Fibroblast of mammary gland (primary cell): Measurements from ENCODE around the gene KDM7A.
A peak's percentile ranks its signal among the peaks of the same experiment; 100 is the strongest.
"Not testable (repeated sequence)": the region's sequence is repeated elsewhere in the genome, so short reads cannot be mapped to it uniquely, and the experiment has no call there.

Experiments
- DNase-seq: peaks from one replicate; pipeline ENCODE4 v3.0.0-alpha.2; 2010; ENCODE audit warnings: low read depth
- H3K4me3 ChIP-seq: 2 replicates; pipeline ENCODE4 v1.5.1; 2011; ENCODE audit warnings: low read depth, mild to moderate bottlenecking, low read length, moderate library complexity; ENCODE audit not compliant: control insufficient read depth
- TF ChIP-seq, protein P1 (sequence below): conservative IDR thresholded peaks from 2 replicates; pipeline ENCODE4 v1.5.1; 2011; ENCODE audit warnings: low read depth, low read length, inconsistent platforms; ENCODE audit not compliant: control insufficient read depth, insufficient read depth

KDM7A gene

GRCh38 chr7:140175221-140176121 lies 1.3 kb downstream of the KDM7A start:
- TF ChIP-seq, protein P1, sequence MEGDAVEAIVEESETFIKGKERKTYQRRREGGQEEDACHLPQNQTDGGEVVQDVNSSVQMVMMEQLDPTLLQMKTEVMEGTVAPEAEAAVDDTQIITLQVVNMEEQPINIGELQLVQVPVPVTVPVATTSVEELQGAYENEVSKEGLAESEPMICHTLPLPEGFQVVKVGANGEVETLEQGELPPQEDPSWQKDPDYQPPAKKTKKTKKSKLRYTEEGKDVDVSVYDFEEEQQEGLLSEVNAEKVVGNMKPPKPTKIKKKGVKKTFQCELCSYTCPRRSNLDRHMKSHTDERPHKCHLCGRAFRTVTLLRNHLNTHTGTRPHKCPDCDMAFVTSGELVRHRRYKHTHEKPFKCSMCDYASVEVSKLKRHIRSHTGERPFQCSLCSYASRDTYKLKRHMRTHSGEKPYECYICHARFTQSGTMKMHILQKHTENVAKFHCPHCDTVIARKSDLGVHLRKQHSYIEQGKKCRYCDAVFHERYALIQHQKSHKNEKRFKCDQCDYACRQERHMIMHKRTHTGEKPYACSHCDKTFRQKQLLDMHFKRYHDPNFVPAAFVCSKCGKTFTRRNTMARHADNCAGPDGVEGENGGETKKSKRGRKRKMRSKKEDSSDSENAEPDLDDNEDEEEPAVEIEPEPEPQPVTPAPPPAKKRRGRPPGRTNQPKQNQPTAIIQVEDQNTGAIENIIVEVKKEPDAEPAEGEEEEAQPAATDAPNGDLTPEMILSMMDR, result peak; percentile 98
- DNase-seq, result peak; percentile 94
- peak overlapping the region; percentile 57 for H3K4me3 ChIP-seq

DNA sequence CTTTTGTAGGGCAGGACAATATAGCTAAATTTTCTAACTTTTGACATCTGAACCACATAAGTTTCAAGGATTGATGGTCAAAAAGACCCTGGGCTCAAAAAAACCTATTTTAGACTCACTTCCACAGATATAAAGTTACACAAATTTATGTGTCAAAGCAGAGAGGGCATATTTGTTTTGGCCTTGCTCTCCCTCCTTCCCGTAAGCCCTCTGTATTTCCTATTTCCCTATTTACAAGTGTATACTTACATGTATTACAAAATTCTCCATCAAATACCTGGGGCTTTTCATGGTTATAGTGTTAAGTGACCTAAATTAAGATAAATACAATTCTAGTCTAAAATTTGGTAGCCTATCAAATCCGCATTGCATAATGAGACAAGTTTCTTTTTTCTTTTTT lies 2.6 kb downstream of the KDM7A start:
- no peak for DNase-seq
- TF ChIP-seq, protein P1, result no peak
- H3K4me3 ChIP-seq, result no peak overlapping the region

GRCh38 chr7:140170375-140170774 lies 6.4 kb downstream of the KDM7A start:
- DNase-seq, result no peak
- TF ChIP-seq, protein P1, result no peak
- no peak overlapping the region for H3K4me3 ChIP-seq

GRCh38 chr7:140168816-140169215 lies 8.0 kb downstream of the KDM7A start:
- TF ChIP-seq, protein P1, result no peak
- no peak for DNase-seq
- H3K4me3 ChIP-seq, result no peak overlapping the region

- no peak overlapping the region for H3K4me3 ChIP-seq
- TF ChIP-seq, protein P1, result no peak
- DNase-seq, result peak; percentile 73
Measured at GRCh38 chr7:140165422-140165821, 11.4 kb downstream of the KDM7A start.

DNA sequence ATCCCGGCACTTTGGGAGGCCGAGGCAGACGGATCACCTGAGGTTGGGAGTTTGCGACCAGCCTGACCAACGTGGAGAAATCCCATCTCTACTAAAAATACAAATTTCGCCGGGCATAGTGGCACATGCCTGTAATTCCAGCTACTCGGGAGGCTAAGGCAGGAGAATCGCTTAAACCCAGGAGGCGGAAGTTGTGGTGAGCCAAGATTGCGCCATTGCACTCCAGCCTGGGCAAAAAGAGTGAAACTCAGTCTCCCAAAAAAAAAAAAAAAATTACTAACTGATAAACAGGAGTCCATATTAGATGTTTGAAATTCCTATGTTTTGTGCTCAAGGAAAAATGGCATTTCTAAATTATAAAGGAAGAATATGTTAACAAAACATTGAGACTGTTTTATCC lies 14.7 kb downstream of the KDM7A start:
- H3K4me3 ChIP-seq, DNase-seq: not testable (repeated sequence)

GRCh38 chr7:140161047-140161446 lies 15.7 kb downstream of the KDM7A start:
- TF ChIP-seq, protein P1, result no peak
- no peak for DNase-seq

More at GRCh38 chr7:140161047-140161446, 15.7 kb downstream of the KDM7A start:
- no peak overlapping the region for H3K4me3 ChIP-seq
